DMS 273 (cell line): ENCODE data around the gene ARID3A.
"Not testable (repeated sequence)": the region's sequence is repeated elsewhere in the genome, so short reads cannot be mapped to it uniquely, and the experiment has no call there.

Experiments used
- DNase-seq: peaks from one replicate; lab custom pipeline; 2025; ENCODE audit not compliant: unreplicated experiment; lab: John Stamatoyannopoulos, UW

ARID3A gene

GRCh38 chr19:925526-926322, at the start of gene ARID3A:
Gene ARID3A (plus strand): TSS chr19:926035. CDS start chr19:929529, 3,494 bp downstream.
- peak; percentile 94 for DNase-seq

- DNase-seq: peak; percentile 38
These were observed 49.7 kb upstream of the ARID3A start for GRCh38 chr19:876089-876488.

GRCh38 chr19:876780-877314, 49.0 kb upstream of the ARID3A start:
- no peak for DNase-seq

- DNase-seq: not testable (repeated sequence)
These were observed 47.7 kb upstream of the ARID3A start for GRCh38 chr19:877992-878660.

GRCh38 chr19:878751-879561, 46.9 kb upstream of the ARID3A start:
- not testable (repeated sequence) for DNase-seq

- no peak for DNase-seq
These were observed 46.0 kb upstream of the ARID3A start for GRCh38 chr19:879711-880438.

GRCh38 chr19:881385-882071, 44.3 kb upstream of the ARID3A start:
- DNase-seq: no peak

- DNase-seq: no peak
These were observed 42.9 kb upstream of the ARID3A start for GRCh38 chr19:882871-883497.

- peak; percentile 76 for DNase-seq
These were observed 42.1 kb upstream of the ARID3A start for GRCh38 chr19:883661-884211.

- no peak for DNase-seq
These were observed 41.2 kb upstream of the ARID3A start for GRCh38 chr19:884420-885211.

GRCh38 chr19:885536-886224, 40.2 kb upstream of the ARID3A start:
- DNase-seq: no peak

GRCh38 chr19:887072-887471, 38.8 kb upstream of the ARID3A start:
- peak; percentile 59 for DNase-seq

- DNase-seq: no peak
These were observed 38.2 kb upstream of the ARID3A start for GRCh38 chr19:887599-887998.

- DNase-seq: no peak
These were observed 37.1 kb upstream of the ARID3A start for GRCh38 chr19:888581-889385.

- DNase-seq: no peak
These were observed 36.1 kb upstream of the ARID3A start for GRCh38 chr19:889662-890295.

GRCh38 chr19:890831-891230, 35.0 kb upstream of the ARID3A start:
- DNase-seq: no peak
